ENCODE measurements around the gene GINS2. TPM values are rescaled to one million over a fixed set of nuclear protein-coding genes. Genes with fewer than 3 reads are reported as not detected.

GINS2 gene
- total and polyA plus RNA-seq, 2 of the 4 experiments (the other 2 are of a cell fraction), result 12.0 to 13.4 TPM

DNA sequence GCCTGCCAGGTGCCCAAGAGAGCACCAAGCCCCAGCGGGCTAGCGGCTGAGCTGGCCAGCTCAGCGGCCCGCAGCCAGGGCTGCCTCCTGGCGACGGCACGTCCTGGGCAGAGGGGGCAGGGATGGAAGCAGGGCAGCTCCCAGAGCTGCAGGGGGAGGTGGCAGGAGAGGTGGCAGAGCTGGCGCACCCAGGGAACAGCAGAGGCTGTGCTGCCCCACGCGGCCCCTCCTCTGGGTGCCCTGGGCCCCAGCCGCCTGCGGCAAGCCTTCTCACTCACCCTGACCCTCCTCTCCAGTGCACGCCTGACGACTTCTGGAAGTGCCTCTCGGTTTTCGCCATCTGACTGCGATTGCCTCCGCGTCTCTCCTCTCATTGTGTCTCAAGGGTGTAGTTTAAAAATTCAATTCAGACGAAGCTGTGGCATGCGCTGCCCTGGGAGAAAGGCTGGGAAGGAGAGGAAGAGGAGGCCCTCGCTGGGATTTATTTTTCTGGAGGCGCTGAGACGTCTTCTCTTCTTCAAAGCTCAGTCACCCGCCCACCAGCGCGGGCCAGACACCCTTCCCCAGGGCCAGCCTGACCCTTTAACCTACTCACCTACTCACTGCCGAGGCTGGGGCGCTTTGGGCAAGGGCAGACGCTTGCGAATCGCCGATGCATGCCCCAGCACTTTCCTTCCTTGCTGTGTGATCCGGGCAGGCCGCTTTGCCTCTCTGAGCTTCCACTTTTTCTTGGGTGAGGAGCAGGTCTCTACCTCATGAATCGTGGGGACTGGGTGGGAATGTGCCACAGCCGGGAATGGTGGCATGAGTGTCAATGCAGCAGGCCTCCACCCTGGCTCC is 50.7 kb downstream of the GINS2 start:
- dilution Hi-C loops (cut with HindIII; ENCODE audit: low sequenced_read_pairs, unreplicated experiment), result no loop called here
- Histone ChIP-seq H2AK9ac (replicated peaks; ENCODE audit: low read depth, low read length, poor library complexity) (no peak overlapping the region), H3K4me1 (ENCODE audit: control insufficient read depth, insufficient read depth, low read length) (peaks cover 2% of the 10 kb centered on the region; the same call in 1 of the 2 replicates), H3K79me1 (ENCODE audit: low read depth in 1 of 2, low read length in 2 of 2) (peaks cover 12 to 28% of the 10 kb centered on the region in 2 experiments; a peak in 2 of 4 replicates), H3K9me1 (ENCODE audit: insufficient read depth, low read length) (peaks cover 3% of the 10 kb centered on the region; the same call in 1 of the 2 replicates), H3K9me3 (ENCODE audit: control insufficient read depth, insufficient read depth, low read length) (no peaks in the 10 kb centered on the region), H2BK5ac (ENCODE audit: low read depth, low read length, poor library complexity, severe bottlenecking) (no peak overlapping the region), H2BK20ac (ENCODE audit: low read depth, low read length) (no peak overlapping the region), H3K36me3 (ENCODE audit: control insufficient read depth, insufficient read depth, low read length) (peaks cover 8% of the 10 kb centered on the region; the same call in 1 of the 2 replicates), H3K4me3 (ENCODE audit: insufficient read depth, low read depth, low read length) (no peak overlapping the region), H3K18ac (ENCODE audit: low read depth, low read length) (no peak overlapping the region), H3K23ac (ENCODE audit: low read depth, low read length) (no peak overlapping the region), H4K91ac (ENCODE audit: insufficient read depth, low read depth, low read length) (no peak overlapping the region), H3K27me3 (ENCODE audit: control insufficient read depth, insufficient read depth, low read length) (no peaks in the 10 kb centered on the region), H2AK5ac (ENCODE audit: low read depth, low read length) (no peak overlapping the region), H4K8ac (ENCODE audit: low read depth in 2 of 2, low read length in 2 of 2) (no peak overlapping the region), H2AFZ (replicated peaks; ENCODE audit: low read length, poor library complexity) (no peak overlapping the region), H3K56ac (ENCODE audit: extremely low read depth, insufficient read depth, low read length) (no peak overlapping the region), H3K9ac (ENCODE audit: low read depth, low read length) (no peak overlapping the region), H3K27ac (ENCODE audit: insufficient read depth, low read length) (no peak overlapping the region), H3K4ac (ENCODE audit: low read depth, low read length) (no peak overlapping the region), H2BK120ac (ENCODE audit: low read depth, low read length) (no peak overlapping the region), H2BK15ac (ENCODE audit: low read depth, low read length) (no peak overlapping the region), H3K4me2 (ENCODE audit: low read depth, low read length) (no peak overlapping the region), H4K5ac (ENCODE audit: low read depth, low read length) (no peak overlapping the region), H4K20me1 (ENCODE audit: insufficient read depth, low read length) (peaks cover 97% of the 10 kb centered on the region), H3K14ac (replicated peaks; ENCODE audit: low read depth, low read length) (no peak overlapping the region)
- TF ChIP-seq MXI1 (IDR thresholded peaks at IDR 0.05; ENCODE audit: borderline replicate concordance, low read depth, low read length) (no peak), ELK1 (IDR thresholded peaks at IDR 0.05; ENCODE audit: borderline replicate concordance, low read depth, low read length) (no peak), CHD1 (IDR thresholded peaks at IDR 0.05; ENCODE audit: low read depth, low read length) (no peak), RCOR1 (IDR thresholded peaks at IDR 0.05; ENCODE audit: insufficient replicate concordance, low read length) (no peak), MAFK (IDR thresholded peaks at IDR 0.05; ENCODE audit: low read depth, low read length) (no peak), USF2 (IDR thresholded peaks at IDR 0.05; ENCODE audit: low read depth, low read length) (no peak), CEBPB (IDR thresholded peaks at IDR 0.05; ENCODE audit: low read depth, low read length) (no peak), POLR2A (IDR thresholded peaks at IDR 0.05; ENCODE audit: low read depth, low read length) (no peak), SMC3 (IDR thresholded peaks at IDR 0.05; ENCODE audit: low read depth, low read length) (no peak)
- in situ Hi-C loops (cut with MboI; ENCODE audit: low sequenced_read_pairs), result no loop called here
- intact Hi-C loops (cut with micrococcal nuclease), result no loop called here
- ChIA-PET CTCF (no interaction called here), POLR2A (ENCODE audit: unreplicated experiment) (no interaction called here)
- ATAC-seq (ENCODE audit: low read depth) (no peak), DNase-seq (no peak)
- WGBS, 2 experiments (ENCODE audit: extremely low coverage in 2 of 2, insufficient read length in 1 of 2), result 89% methylated on average over 10 of the region's 37 CpGs; no CpG with 5 or more reads in 1 of the 2 experiments
- BruUV-seq (replicated peaks), result no TSS peak
